ENCODE data around the gene MACROD2.

GRCh38 chr20:15739035-15739434 lies 1743.7 kb downstream of the MACROD2 start:
- no peak for TF ChIP-seq CTCF (conservative IDR thresholded peaks at IDR 0.05; ENCODE audit: low read depth, low read length)
- no peak for TF ChIP-seq EZH2 (IDR thresholded peaks at IDR 0.05; ENCODE audit: borderline replicate concordance, low read depth, low read length, poor library complexity, severe bottlenecking)
